GM12873 (cell line): Measurements from ENCODE around the gene DIP2B.

Experiments used
- TF ChIP-seq, protein P1 (sequence below): IDR thresholded peaks from 2 replicates; pipeline ENCODE4 v1.5.1; 2012; ENCODE audit warnings: low read depth, mild to moderate bottlenecking, moderate library complexity, low read length, control low read depth; ENCODE audit not compliant: insufficient read depth; ENCODE audit errors: missing control alignments

The DIP2B gene

DNA sequence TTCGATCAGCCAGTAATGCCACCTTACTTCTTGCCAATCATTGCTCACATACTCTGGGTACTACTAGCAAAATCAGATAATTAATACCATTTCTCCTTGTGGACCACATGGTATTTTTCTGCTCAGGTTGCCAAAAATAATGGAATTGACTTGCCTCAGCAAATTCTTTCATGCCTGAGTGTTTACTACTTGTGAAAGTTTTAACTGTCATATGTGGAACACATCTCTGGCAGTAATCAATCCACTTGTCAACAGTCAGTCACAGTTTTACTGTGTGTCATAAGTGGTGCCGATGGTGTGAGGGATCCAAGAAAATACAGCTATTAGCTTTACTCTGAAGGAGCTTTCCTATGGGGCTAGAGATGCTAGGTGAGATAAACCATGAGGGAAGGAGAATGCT, 203.8 kb downstream of the DIP2B start:
- TF ChIP-seq, protein P1, sequence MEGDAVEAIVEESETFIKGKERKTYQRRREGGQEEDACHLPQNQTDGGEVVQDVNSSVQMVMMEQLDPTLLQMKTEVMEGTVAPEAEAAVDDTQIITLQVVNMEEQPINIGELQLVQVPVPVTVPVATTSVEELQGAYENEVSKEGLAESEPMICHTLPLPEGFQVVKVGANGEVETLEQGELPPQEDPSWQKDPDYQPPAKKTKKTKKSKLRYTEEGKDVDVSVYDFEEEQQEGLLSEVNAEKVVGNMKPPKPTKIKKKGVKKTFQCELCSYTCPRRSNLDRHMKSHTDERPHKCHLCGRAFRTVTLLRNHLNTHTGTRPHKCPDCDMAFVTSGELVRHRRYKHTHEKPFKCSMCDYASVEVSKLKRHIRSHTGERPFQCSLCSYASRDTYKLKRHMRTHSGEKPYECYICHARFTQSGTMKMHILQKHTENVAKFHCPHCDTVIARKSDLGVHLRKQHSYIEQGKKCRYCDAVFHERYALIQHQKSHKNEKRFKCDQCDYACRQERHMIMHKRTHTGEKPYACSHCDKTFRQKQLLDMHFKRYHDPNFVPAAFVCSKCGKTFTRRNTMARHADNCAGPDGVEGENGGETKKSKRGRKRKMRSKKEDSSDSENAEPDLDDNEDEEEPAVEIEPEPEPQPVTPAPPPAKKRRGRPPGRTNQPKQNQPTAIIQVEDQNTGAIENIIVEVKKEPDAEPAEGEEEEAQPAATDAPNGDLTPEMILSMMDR, result no peak

DNA sequence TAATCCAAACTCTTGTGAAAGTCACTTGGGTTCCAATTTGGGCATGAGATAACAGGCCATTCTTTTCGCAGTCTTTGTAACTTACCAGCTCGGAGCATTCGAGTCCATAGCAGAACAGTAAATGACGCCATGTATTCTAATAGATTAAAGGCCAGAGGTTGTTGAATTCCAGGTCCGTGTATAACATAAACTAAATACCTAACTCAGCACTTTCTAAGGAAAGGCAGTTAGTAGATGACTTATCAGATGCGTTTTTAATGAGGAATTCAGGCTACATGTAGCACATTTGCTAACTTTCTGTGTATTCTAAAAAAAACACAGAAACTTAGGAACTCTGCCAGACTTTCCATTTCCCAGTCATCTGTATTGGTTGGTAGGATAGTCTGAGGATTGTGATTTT, 206.3 kb downstream of the DIP2B start:
- TF ChIP-seq, protein P1, result no peak

DNA sequence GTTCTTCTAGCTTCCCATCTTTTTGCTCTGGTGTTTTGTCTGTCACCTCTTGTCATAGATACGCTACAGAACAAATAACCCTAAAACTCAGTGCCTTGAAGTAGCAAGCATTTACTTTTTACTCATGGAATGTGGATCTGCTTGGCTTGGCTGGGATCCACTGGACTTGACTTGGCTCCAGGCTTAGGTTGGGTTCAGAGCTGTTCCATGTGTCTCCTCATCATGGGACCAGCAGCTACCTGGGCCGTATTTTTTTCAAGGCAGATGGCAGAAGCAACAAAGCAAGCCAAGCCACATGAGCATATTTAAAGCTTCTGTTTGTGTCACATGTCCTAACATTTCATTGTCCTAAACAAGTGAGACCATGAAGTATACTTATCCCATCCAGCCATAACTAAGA, 210.4 kb downstream of the DIP2B start:
- TF ChIP-seq, protein P1, result no peak

DNA sequence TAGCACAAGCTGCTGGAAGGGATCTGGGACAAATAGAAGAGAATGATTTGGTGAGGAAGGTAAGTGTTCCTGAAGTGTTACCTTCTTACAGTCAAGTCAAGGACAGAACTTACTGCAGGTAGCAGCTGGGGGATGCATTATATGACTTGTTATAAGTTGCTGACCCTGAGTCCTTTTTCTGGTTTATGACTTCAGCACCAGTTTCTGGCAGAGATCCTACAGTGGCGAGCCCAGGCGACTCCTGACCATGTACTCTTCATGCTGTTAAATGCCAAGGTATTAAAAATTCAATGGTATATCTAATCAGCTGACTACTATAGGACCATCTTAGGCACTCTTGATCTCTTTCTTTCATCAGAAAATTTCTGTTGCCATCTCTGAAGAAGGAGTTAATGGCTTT, 214.0 kb downstream of the DIP2B start:
- TF ChIP-seq, protein P1, result no peak

DNA sequence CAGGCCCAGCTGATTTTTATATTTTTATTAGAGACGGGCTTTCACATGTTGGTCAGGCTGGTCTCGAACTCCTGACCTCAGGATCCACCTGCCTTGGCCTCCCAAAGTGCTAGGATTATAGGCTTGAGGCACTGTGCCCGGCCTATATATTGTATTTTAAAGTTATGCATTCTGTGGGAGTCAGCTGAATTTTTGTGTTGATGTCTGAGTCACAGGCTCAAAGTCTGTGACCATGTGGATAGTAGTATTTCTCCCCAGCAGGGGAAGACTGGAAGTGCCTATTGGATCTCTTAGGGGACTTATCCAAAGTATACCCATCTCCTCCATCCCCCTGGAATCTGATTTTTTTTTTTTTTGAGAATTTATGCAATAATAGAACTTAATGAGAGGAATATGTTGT, 215.3 kb downstream of the DIP2B start:
- TF ChIP-seq, protein P1, result no peak

DNA sequence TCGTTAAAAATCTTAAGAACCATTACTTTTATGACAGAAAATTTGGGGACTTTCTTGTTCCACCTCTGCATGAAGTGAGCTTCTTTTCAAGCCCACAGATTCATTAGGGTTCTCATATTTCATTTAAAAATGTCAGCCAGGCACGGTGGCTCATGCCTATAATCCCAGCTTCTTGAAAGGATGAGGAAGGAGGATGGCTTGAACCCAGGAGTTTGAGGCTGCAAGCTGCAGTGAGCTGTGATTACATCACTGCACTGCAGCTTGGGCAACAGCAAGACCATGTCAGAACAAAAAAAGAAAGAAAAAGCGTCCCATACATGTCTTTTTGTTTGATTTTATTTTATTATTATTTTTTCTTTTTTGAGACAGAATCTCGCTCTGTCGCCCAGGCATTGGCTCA, 215.7 kb downstream of the DIP2B start:
- TF ChIP-seq, protein P1, result no peak

DNA sequence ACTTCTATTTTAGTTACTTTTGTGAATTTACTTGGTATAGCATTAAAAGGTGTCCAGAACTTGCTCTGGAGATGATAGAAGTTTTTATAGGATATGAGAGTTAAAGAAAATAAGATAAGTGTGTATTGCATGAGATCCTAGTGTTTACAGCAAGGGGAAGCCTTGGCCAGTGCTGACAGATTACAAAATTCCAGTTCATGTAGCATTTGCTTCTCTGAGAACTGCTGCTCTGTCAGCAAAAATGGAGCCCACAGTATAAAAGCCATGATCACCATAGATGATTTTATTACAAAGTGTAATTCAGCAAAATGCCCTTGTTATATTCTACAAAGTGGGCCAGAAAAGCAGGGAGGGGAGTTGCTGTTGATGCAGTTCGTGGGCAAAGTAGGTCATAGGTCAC, 219.1 kb downstream of the DIP2B start:
- TF ChIP-seq, protein P1, result no peak
